T-cell (primary cell): ENCODE data around the gene HS2ST1. TPM values are rescaled to one million over a fixed set of nuclear protein-coding genes. Genes with fewer than 3 reads are reported as not detected.

Experiments used
- ATAC-seq, 4 experiments: fragments of 200-7000 bp in 3 of 4; fragments of 150-1000 bp in 1 of 4; cut with Tn5 transposase; replicated peaks in 1 of 4; 1 replicate in 3 of 4; 2 replicates in 1 of 4; pipeline ENCODE4 v1.10.0; 2021; ENCODE audit warnings: moderate library complexity in 3 of 4, mild to moderate bottlenecking in 2 of 4, moderate number of reproducible peaks in 1 of 4
- CTCF ChIA-PET, 2 donors: fragments of 300-600 bp; sonication (Branson Sonifier 250); formaldehyde crosslinking; loops; one replicate each; lab custom pipeline; 2022; ENCODE audit warnings: antibody characterized with exemption in 2 of 2; lab: Charles Lee
- POLR2A ChIA-PET, 2 donors: fragments of 300-600 bp; sonication (Branson Sonifier 250); formaldehyde crosslinking; loops; one replicate each; lab custom pipeline; 2022; ENCODE audit warnings: antibody characterized with exemption in 2 of 2; lab: Charles Lee
- DNase-seq, 35 experiments: peaks; one replicate each; pipeline versions ENCODE4 v3.0.0 to v3.0.0-alpha.2; 2013 to 2023
- H3K27ac ChIP-seq: one replicate; pipeline ENCODE4 v1.5.1; 2013; ENCODE audit warnings: low read length
- H3K27me3 ChIP-seq, 2 experiments: replicated peaks in 1 of 2; 1 replicate in 1 of 2; 2 replicates in 1 of 2; pipeline versions ENCODE4 v1.6.1 to v1.7.0; 2013; ENCODE audit warnings: low read length in 1 of 2, mixed read lengths in 1 of 2; ENCODE audit not compliant: control insufficient read depth in 2 of 2, insufficient read depth in 2 of 2; ENCODE audit errors: extremely low read depth in 1 of 2
- H3K36me3 ChIP-seq, 2 donors: 1 replicate in 1 of 2; 2 replicates in 1 of 2; pipeline versions ENCODE4 v1.6.1 to v1.7.0; 2013; ENCODE audit warnings: low read length in 1 of 2; ENCODE audit not compliant: control insufficient read depth in 2 of 2, insufficient read depth in 1 of 2; ENCODE audit errors: extremely low read depth in 1 of 2
- H3K4me1 ChIP-seq, 2 experiments: 1 replicate in 1 of 2; 2 replicates in 1 of 2; pipeline versions ENCODE4 v1.6.1 to v1.7.0; 2013; ENCODE audit warnings: low read length in 2 of 2, mixed read lengths in 1 of 2; ENCODE audit not compliant: insufficient read depth in 2 of 2, control insufficient read depth in 1 of 2; ENCODE audit errors: extremely low read depth in 1 of 2
- H3K4me3 ChIP-seq, 2 donors: 1 replicate in 1 of 2; 2 replicates in 1 of 2; pipeline versions ENCODE4 v1.5.1 to v1.7.0; 2013; ENCODE audit warnings: mild to moderate bottlenecking in 2 of 2, low read length in 1 of 2, moderate library complexity in 1 of 2; ENCODE audit not compliant: control insufficient read depth in 1 of 2; ENCODE audit errors: extremely low read depth in 1 of 2
- H3K9me3 ChIP-seq: 2 replicates; pipeline ENCODE4 v1.7.0; 2013
- H3K27ac Mint-ChIP-seq, 2 donors: one replicate each; pipeline ENCODE4 v1.8.0; 2020 to 2021; ENCODE audit warnings: mild to moderate bottlenecking in 2 of 2, mixed read lengths in 2 of 2
- H3K27me3 Mint-ChIP-seq, 2 donors: one replicate each; pipeline ENCODE4 v1.8.0; 2021 to 2022; ENCODE audit warnings: mixed read lengths in 2 of 2
- H3K36me3 Mint-ChIP-seq: one replicate; pipeline ENCODE4 v1.8.0; 2021; ENCODE audit warnings: mixed read lengths
- H3K4me1 Mint-ChIP-seq, 3 donors: one replicate each; pipeline ENCODE4 v1.8.0; 2020 to 2022; ENCODE audit warnings: mixed read lengths in 3 of 3, mild to moderate bottlenecking in 1 of 3
- H3K4me3 Mint-ChIP-seq, 3 donors: one replicate each; pipeline ENCODE4 v1.8.0; 2020 to 2022; ENCODE audit warnings: mild to moderate bottlenecking in 3 of 3, mixed read lengths in 3 of 3, moderate library complexity in 3 of 3
- H3K9me3 Mint-ChIP-seq, 3 donors: one replicate each; pipeline ENCODE4 v1.8.0; 2020 to 2022; ENCODE audit warnings: mixed read lengths in 3 of 3
- WGBS: methylation state at CpG from one replicate; pipeline ENCODE4 v1.1.5; 2013; ENCODE audit warnings: missing lambda C conversion rate; ENCODE audit not compliant: insufficient coverage; 5-methylcytosine and 5-hydroxymethylcytosine counted together
- total RNA-seq, 35 experiments: library from RNA in 6 of 35; stranded (reverse) in 6 of 35; fragments of 120-200 nt in 1 of 35; gene quantifications; one replicate each; pipeline versions ENCODE4 v1.2.1 to v1.2.4 and lab custom pipeline; 2013 to 2026

The HS2ST1 gene
- total RNA-seq, 5 donors from 2014 or later (not counting 1 experiment from before 2014, with no cell fraction given): 10.5 to 14.0 (median 11.0) TPM

- Mint-ChIP-seq H3K27ac (no peak overlapping the region), H3K4me1 (peaks cover 12 to 13% (median 12%) of the 10 kb centered on the region in 3 donors), H3K36me3 (no peaks in the 10 kb centered on the region), H3K9me3 (no peaks in the 10 kb centered on the region), H3K4me3 (no peak overlapping the region), H3K27me3 (peaks cover 15 to 29% of the 10 kb centered on the region in 2 donors)
- ATAC-seq (no peak), DNase-seq (no peak)
- Histone ChIP-seq H3K4me3 (no peak overlapping the region), H3K4me1 (peaks cover 0 to 10% of the 10 kb centered on the region in 2 experiments), H3K36me3 (no peaks in the 10 kb centered on the region), H3K27me3 (peaks cover 0 to 28% of the 10 kb centered on the region in 2 experiments), H3K9me3 (no peaks in the 10 kb centered on the region), H3K27ac (no peak overlapping the region)
- ChIA-PET POLR2A (no interaction called here), CTCF (no interaction called here)
- 83% methylated on average over 2 of the region's 6 CpGs for WGBS
Measured at GRCh38 chr1:87155170-87155569, 240.7 kb downstream of the HS2ST1 start.

- Histone ChIP-seq H3K4me3 (no peak overlapping the region), H3K4me1 (peaks cover 0 to 10% of the 10 kb centered on the region in 2 experiments), H3K36me3 (no peaks in the 10 kb centered on the region), H3K27me3 (peaks cover 0 to 28% of the 10 kb centered on the region in 2 experiments), H3K27ac (no peak overlapping the region), H3K9me3 (no peaks in the 10 kb centered on the region)
- no peak for DNase-seq
- POLR2A ChIA-PET: no interaction called here
- Mint-ChIP-seq H3K27ac (no peak overlapping the region), H3K9me3 (no peaks in the 10 kb centered on the region), H3K4me1 (peaks cover 12 to 13% (median 12%) of the 10 kb centered on the region in 3 donors), H3K4me3 (no peak overlapping the region), H3K36me3 (no peaks in the 10 kb centered on the region), H3K27me3 (peaks cover 15 to 29% of the 10 kb centered on the region in 2 donors)
- ATAC-seq: no peak
- 93% methylated on average over 4 of the region's 9 CpGs for WGBS
- CTCF ChIA-PET: no interaction called here
Measured at GRCh38 chr1:87155648-87156047, 241.2 kb downstream of the HS2ST1 start.

GRCh38 chr1:87156124-87156523 lies 241.7 kb downstream of the HS2ST1 start:
- Histone ChIP-seq H3K27ac (no peak overlapping the region), H3K4me3 (no peak overlapping the region), H3K36me3 (no peaks in the 10 kb centered on the region), H3K9me3 (no peaks in the 10 kb centered on the region), H3K27me3 (peaks cover 0 to 23% of the 10 kb centered on the region in 2 experiments), H3K4me1 (peaks cover 0 to 10% of the 10 kb centered on the region in 2 experiments)
- Mint-ChIP-seq H3K9me3 (no peaks in the 10 kb centered on the region), H3K4me1 (peaks cover 10 to 12% (median 11%) of the 10 kb centered on the region in 3 donors), H3K27me3 (peaks cover 12 to 25% of the 10 kb centered on the region in 2 donors), H3K27ac (no peak overlapping the region), H3K4me3 (no peak overlapping the region), H3K36me3 (no peaks in the 10 kb centered on the region)
- CTCF ChIA-PET: no interaction called here
- POLR2A ChIA-PET: no interaction called here
- 89% methylated on average over 6 of the region's 6 CpGs for WGBS
- no peak for DNase-seq
- ATAC-seq: no peak

GRCh38 chr1:87159378-87159915 lies 245.0 kb downstream of the HS2ST1 start:
- Mint-ChIP-seq H3K4me1 (no peaks in the 10 kb centered on the region), H3K9me3 (no peaks in the 10 kb centered on the region), H3K27ac (no peak overlapping the region), H3K27me3 (peaks cover 0 to 11% of the 10 kb centered on the region in 2 donors), H3K36me3 (no peaks in the 10 kb centered on the region), H3K4me3 (no peak overlapping the region)
- Histone ChIP-seq H3K4me1 (no peaks in the 10 kb centered on the region), H3K27me3 (peaks cover 0 to 5% of the 10 kb centered on the region in 2 experiments), H3K4me3 (no peak overlapping the region), H3K27ac (no peak overlapping the region), H3K9me3 (no peaks in the 10 kb centered on the region), H3K36me3 (no peaks in the 10 kb centered on the region)
- DNase-seq: no peak
- CTCF ChIA-PET: no interaction called here
- POLR2A ChIA-PET: no interaction called here
- ATAC-seq: no peak
- WGBS: 91% methylated on average over 5 of the region's 6 CpGs

Other genes with a start within 250 kb of the HS2ST1 start
- 10 to 100 TPM; 42.2 to 48.0 (median 45.8) TPM for gene SH3GLB1, start 210.1 kb upstream of the HS2ST1 start, total RNA-seq
- gene SELENOF, start 509 bp upstream of the HS2ST1 start, total RNA-seq: 100 to 1,000 TPM; 141 to 165 (median 145) TPM